Stomach smooth muscle (tissue), 2 donors: ENCODE measurements around the gene NAIF1.
"Not testable (repeated sequence)": the region's sequence is repeated elsewhere in the genome, so short reads cannot be mapped to it uniquely, and the experiment has no call there.

ENCODE experiments used
- H3K27ac ChIP-seq: one replicate; pipeline ENCODE4 v1.7.0; 2013; ENCODE audit warnings: mild to moderate bottlenecking, low read length, inconsistent platforms
- H3K27me3 ChIP-seq, 2 donors: one replicate each; pipeline ENCODE4 v1.7.0; 2013; ENCODE audit warnings: low read length in 2 of 2; ENCODE audit not compliant: insufficient read depth in 2 of 2, control insufficient read depth in 1 of 2
- H3K36me3 ChIP-seq, 2 donors: one replicate each; pipeline ENCODE4 v1.7.0; 2013; ENCODE audit warnings: low read length in 2 of 2; ENCODE audit not compliant: control insufficient read depth in 2 of 2, insufficient read depth in 2 of 2
- H3K4me1 ChIP-seq: one replicate; pipeline ENCODE4 v1.7.0; 2013; ENCODE audit warnings: low read length; ENCODE audit not compliant: control insufficient read depth, insufficient read depth
- H3K4me3 ChIP-seq, 2 donors: one replicate each; pipeline ENCODE4 v1.7.0; 2013; ENCODE audit warnings: low read length in 2 of 2
- H3K9ac ChIP-seq, 2 donors: one replicate each; pipeline ENCODE4 v1.7.0; 2013; ENCODE audit warnings: low read length in 2 of 2, mild to moderate bottlenecking in 1 of 2
- H3K9me3 ChIP-seq, 2 donors: one replicate each; pipeline ENCODE4 v1.7.0; 2013; ENCODE audit warnings: low read length in 2 of 2; ENCODE audit not compliant: control insufficient read depth in 2 of 2
- donor health status: healthy.
- donor health status: Pancreatic carcinoma.

The NAIF1 gene

GRCh38 chr9:128078504-128079434 lies 11.6 kb upstream of the NAIF1 start:
- H3K36me3 ChIP-seq: no peaks in the 10 kb centered on the region
- H3K27me3 ChIP-seq: no peaks in the 10 kb centered on the region
- no peak overlapping the region for H3K27ac ChIP-seq
- peak overlapping the region in 1 of 2 donors; percentile 8 for H3K4me3 ChIP-seq
- H3K9me3 ChIP-seq: no peaks in the 10 kb centered on the region
- H3K4me1 ChIP-seq: peaks cover 37% of the 10 kb centered on the region
- no peak overlapping the region for H3K9ac ChIP-seq

- no peak overlapping the region for H3K27ac ChIP-seq
- H3K27me3 ChIP-seq: no peaks in the 10 kb centered on the region
- H3K36me3 ChIP-seq: no peaks in the 10 kb centered on the region
- H3K4me1 ChIP-seq: peaks cover 42% of the 10 kb centered on the region
- H3K9ac ChIP-seq: no peak overlapping the region
- H3K4me3 ChIP-seq: peak overlapping the region in 1 of 2 donors; percentile 8
- no peaks in the 10 kb centered on the region for H3K9me3 ChIP-seq
Observed at GRCh38 chr9:128077847-128078503, 10.9 kb upstream of the NAIF1 start.

- H3K27me3 ChIP-seq: no peaks in the 10 kb centered on the region
- H3K4me1 ChIP-seq: peaks cover 47% of the 10 kb centered on the region
- H3K9me3 ChIP-seq: no peaks in the 10 kb centered on the region
- no peaks in the 10 kb centered on the region for H3K36me3 ChIP-seq
- peak overlapping the region; percentile 88 for H3K27ac ChIP-seq
- H3K4me3 ChIP-seq: peak overlapping the region in 1 of 2 donors; percentile 35
- H3K9ac ChIP-seq: peak overlapping the region in 1 of 2 donors; percentile 62
Observed at GRCh38 chr9:128073253-128073886, 6.2 kb upstream of the NAIF1 start.

- Histone ChIP-seq H3K36me3 (no peaks in the 10 kb centered on the region), H3K9ac (peak overlapping the region; percentile 51 to 62), H3K4me3 (peak overlapping the region; percentile 35 to 36), H3K4me1 (peaks cover 41% of the 10 kb centered on the region), H3K27ac (peak overlapping the region; percentile 88), H3K27me3 (no peaks in the 10 kb centered on the region), H3K9me3 (no peaks in the 10 kb centered on the region)
Observed at GRCh38 chr9:128072144-128073021, 5.3 kb upstream of the NAIF1 start.

DNA sequence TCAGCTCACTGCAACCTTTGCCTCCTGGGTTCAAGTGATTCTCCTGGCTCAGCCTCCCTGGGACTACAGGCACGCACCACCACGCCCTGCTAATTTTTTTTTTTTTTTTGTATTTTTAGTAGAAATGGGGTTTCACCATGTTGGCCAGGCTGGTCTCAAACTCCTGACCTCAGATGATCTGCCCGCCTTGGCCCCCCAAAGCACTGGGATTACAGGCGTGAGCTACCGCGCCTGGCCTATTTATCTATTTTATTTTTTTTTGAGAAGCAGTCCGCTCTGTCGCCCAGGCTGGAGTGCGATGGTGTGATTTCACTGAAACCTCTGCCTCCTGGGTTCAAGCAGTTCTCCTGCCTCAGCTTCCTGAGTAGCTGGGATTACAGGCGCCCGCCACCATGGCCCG lies 4.4 kb upstream of the NAIF1 start:
- H3K27me3 ChIP-seq, H3K9ac ChIP-seq, H3K36me3 ChIP-seq, H3K9me3 ChIP-seq, H3K4me3 ChIP-seq: not testable (repeated sequence)
- peak overlapping the region; percentile 88 for H3K27ac ChIP-seq
- H3K4me1 ChIP-seq: peaks cover 47% of the 10 kb centered on the region

GRCh38 chr9:128070874-128071273 lies 3.8 kb upstream of the NAIF1 start:
- Histone ChIP-seq H3K9ac (no peak overlapping the region), H3K27me3 (no peaks in the 10 kb centered on the region), H3K36me3 (no peaks in the 10 kb centered on the region), H3K9me3 (no peaks in the 10 kb centered on the region), H3K27ac (peak overlapping the region; percentile 41), H3K4me3 (peak overlapping the region in 1 of 2 donors; percentile 35), H3K4me1 (peaks cover 53% of the 10 kb centered on the region)

DNA sequence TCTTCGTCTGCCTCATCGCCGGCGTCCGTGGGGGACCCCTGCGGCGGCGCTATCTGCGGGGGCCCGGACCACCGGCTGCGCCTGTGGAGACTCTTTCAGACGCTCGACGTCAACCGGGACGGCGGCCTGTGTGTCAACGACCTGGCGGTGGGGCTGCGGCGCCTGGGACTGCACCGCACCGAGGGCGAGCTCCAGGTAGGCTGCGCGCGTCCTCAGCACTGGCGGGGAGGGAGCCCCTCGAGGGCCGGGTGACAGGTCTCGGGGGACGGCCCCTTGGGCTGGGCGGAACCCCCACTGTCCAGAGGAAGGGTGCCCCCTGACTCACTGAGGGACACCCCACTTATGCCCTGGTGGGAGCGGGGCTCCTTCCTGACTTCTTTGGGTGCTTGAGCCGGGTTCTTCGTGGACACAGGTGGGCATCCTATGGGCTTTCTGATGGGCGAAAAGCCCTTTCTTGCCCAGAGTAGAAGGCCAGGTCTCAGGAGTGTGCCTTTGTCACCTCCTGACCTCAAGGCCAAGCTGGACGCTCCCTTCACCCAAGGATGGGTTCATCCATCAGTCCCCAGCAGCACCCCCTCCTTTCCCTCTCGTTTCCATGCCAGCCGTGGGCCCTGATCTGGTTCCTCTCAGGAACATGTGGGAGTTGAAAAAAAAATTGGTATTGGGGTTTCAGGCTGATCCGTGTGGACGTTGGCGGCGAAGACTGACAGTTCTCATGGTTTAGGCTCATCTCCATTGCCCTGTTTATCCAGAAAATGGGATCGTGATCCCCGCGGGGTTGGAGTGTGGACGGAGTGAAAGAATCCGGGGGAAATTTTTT lies 1.5 kb upstream of the NAIF1 start:
- Histone ChIP-seq H3K4me1 (peaks cover 53% of the 10 kb centered on the region), H3K4me3 (peak overlapping the region; percentile 95 to 96), H3K9me3 (no peaks in the 10 kb centered on the region), H3K27me3 (no peaks in the 10 kb centered on the region), H3K36me3 (peaks cover 0 to under 1% of the 10 kb centered on the region in 2 donors), H3K9ac (peak overlapping the region; percentile 63 to 80), H3K27ac (peak overlapping the region; percentile 99)

DNA sequence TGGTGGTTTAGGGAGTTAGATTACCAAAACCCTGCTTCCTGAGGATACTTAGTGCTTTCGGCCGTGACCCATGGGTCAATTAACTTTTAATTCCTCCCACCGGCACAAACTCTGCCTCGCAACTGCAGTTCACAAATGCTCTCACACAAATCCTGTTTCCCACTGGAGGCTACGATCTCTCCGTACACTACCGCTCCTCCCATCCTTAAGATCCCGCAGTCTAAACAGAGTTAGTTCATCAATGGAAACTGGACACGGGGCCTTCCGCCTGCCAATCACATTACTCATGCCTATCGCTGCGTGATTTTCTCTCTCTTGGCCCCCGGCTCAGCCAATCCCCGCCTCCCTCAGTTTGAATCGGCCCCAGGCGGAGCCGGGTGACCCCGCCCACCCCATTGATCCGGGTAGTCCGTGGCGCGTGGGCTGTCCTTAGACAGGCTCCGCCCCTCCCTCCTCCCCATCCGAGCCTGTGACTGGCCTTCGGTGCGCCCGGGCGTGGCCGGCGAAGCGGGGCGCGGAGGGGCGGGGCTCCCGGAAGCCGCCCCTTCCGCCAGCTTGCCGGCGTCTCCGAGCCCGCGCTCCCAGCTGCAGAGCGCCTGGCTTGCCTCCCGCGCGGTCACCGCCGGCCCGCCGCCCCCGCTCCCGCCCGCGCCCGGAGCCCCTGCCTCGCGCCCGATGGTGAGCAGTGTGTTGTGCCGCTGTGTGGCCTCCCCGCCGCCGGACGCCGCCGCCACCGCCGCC lies 695 bp upstream of the NAIF1 start, which contains the start of gene SLC25A25:
TSS of gene SLC25A25 (plus strand) at position 588 of the 741 bp plus-strand sequence. CDS start at position 676, 88 bp downstream.
- Histone ChIP-seq H3K9ac (peak within 1 kb of the TSS; percentile 99), H3K27me3 (no peaks in the 10 kb centered on the region), H3K9me3 (no peaks in the 10 kb centered on the region), H3K27ac (peak within 1 kb of the TSS; percentile 99), H3K4me1 (peaks cover 46% of the 10 kb centered on the region), H3K4me3 (peak within 1 kb of the TSS; percentile 96 to 98), H3K36me3 (peaks cover 4 to 8% of the 10 kb centered on the region in 2 donors)
